GM19239 (cell line): ENCODE measurements around the gene VWDE.
A peak's percentile ranks its signal among the peaks of the same experiment; 100 is the strongest.

Experiments
- DNase-seq: peaks from one replicate; pipeline ENCODE4 v3.0.0; 2011; ENCODE audit warnings: low spot score; ENCODE audit not compliant: insufficient read length
- FAIRE-seq: peaks from 2 replicates; lab custom pipeline; 2011; peaks lifted over from hg19 to GRCh38; lab: Jason Lieb, UNC

Gene VWDE

DNA sequence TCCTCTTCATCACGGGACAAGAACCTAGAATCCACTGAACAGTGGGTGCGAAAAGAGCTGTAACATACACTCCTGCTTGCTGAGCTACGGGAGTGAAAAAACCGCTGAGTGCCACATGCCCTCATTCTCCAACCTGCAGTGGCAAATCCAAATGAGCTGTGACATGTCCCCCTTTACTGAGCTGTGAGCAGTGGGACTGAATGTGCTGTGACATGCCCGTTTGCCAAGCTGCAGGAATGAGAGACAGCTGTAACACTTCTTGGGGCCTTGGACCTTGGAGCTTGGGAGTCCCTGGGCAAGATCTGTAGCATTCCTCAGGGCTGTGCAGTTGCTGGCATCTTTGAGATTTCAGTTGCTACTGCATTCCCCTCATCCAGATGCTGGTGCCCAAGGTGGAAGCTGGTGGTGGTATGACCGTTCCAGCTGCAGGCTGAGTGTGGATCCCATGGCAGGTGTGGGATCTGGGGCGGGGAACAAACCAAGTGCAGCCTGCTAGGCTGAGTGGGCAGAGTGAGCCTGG, 107.6 kb downstream of the VWDE start:
- FAIRE-seq, result no peak
- no peak for DNase-seq

DNA sequence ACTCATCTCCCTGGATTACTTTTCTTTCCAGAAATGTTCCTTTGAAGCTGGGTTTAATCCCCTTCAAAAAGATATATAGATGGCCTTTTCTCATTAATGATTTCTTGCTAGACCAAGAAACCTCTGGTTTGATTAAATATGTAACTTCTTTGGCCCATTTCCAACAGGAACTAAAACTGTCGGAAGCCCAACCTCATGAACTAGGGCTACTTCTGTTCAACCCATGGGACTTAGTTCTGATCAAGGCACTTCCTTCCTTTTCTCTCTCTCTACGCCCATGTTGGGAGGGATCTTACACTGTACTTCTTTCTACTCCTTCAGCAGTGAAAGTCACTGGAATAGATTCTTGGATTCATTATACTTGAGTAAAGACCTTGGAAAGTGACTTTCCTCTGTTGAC, 109.0 kb downstream of the VWDE start:
- no peak for FAIRE-seq
- DNase-seq, result no peak

DNA sequence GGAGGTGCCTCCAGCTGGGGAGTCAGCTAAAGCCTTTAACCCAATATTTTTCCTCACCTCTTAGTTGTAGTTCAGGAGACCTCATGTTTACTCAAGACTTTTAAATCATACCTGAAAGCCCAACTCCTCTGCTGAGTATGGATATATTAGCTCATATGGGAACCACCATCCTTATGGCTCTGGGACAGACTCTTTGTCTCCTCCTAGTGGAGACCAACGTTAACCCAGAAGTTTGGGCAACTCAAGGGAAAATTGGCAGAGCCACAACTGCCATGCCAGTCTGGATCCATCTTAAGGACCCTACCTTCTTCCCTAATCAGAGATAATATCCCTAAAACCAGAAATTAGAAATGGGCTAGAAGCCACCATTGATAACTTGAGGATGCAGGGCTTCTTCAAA, 111.8 kb downstream of the VWDE start:
- peak; percentile 63 for FAIRE-seq
- no peak for DNase-seq

DNA sequence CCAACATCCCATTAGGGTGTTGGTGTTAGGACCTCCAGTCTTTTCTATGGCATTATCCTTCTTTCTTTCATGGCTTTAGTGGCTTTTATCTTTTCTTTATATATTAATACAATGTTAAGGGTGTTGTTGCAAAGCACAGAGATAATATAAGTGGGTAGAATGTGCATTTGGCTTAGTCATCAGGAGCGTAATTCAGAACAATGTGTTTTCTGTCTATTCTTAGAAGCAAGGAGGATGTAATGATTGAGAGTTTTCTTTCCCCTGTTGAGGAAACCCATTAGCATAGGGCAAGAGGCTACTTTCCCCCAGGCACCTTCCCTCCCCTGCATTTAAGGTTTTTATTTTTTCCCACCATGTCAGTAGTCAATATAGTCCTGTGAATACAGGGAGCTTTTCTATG, 112.9 kb downstream of the VWDE start:
- DNase-seq (no peak), FAIRE-seq (no peak)

DNA sequence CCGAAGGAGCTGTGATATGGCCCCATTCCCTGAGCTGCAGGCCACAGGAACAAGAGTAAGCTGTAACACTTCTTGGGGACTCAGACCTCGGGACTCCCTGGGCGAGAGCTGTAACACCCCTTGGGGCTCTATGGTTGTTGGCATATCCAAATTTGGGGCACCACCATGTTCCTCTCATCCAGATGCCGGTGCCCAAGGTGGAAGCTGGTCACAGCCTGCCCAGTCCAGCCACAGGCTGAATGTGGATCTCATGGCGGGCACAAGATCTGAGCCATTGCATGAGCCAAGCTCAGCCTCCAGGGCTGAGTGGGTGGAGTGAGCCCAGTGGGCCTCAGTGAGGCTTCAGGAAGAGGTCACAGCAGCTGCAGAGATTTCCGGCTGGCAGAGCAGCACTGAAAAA, 113.7 kb downstream of the VWDE start:
- FAIRE-seq, result no peak
- no peak for DNase-seq

DNA sequence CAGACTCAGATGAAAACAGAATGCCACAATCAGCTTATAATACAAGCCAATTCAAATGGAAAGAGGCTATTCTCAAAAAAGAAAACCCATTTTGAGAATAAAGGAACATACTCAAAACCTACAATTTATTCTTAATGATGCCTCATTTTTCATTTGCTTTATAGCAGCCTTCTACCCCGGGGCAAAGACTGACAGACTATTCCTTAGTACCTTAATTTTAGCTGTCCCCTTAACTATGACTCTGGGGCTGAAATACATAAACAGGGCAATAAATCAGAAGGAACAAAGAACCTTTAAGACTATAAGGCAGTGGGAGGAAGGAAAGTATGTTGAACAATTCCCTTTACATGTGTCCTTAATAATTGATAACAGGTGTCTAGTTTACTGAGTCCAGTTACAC, 115.8 kb downstream of the VWDE start:
- FAIRE-seq (no peak), DNase-seq (no peak)

DNA sequence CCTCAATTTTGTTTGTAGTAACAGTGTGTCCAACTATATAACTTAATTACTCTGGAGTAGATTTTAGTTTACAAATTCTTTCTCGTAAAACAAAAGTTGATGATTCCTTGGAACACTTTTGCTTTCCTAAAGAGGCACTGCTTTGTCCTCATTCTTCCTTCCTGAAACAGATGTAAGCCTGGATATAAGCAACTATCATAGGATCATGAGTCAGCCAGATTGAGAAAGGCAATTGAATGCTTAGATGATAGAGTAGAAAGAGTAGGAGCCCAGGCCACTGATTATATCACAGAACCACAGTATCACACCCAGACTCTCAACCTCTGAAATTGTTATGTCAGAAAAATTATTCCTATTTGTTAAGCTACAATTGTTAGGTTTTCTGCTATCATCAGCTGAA, 122.6 kb downstream of the VWDE start:
- no peak for DNase-seq
- FAIRE-seq, result no peak
